Gastroesophageal sphincter (tissue), 4 donors: Measurements from ENCODE around the gene FOXD2. TPM values are rescaled to one million over a fixed set of nuclear protein-coding genes. Genes with fewer than 3 reads are reported as not detected.

Experiments used
- ATAC-seq: fragments of 150-250 bp; one replicate; pipeline ENCODE4 v1.9.1; 2016; ENCODE audit warnings: mild to moderate bottlenecking, moderate library complexity
- H3K27ac ChIP-seq, 4 donors: fragments of 200-600 bp; sonication (generic) in 3 of 4; 1 replicate in 3 of 4; 2 replicates in 1 of 4; pipeline ENCODE4 v1.5.1; 2016 to 2019
- H3K27me3 ChIP-seq: fragments of 200-600 bp; sonication (generic); one replicate; pipeline ENCODE4 v1.5.1; 2019
- H3K36me3 ChIP-seq, 2 donors: fragments of 200-600 bp; sonication (generic); one replicate each; pipeline ENCODE4 v1.5.1; 2019; ENCODE audit warnings: control low read depth in 1 of 2
- H3K4me1 ChIP-seq, 3 donors: fragments of 200-600 bp; sonication (generic); 1 replicate in 2 of 3; 2 replicates in 1 of 3; pipeline ENCODE4 v1.5.1; 2016 to 2019; ENCODE audit warnings: control low read depth in 2 of 3
- H3K4me3 ChIP-seq, 2 donors: fragments of 200-600 bp; sonication (generic); one replicate each; pipeline ENCODE4 v1.5.1; 2019; ENCODE audit warnings: mild to moderate bottlenecking in 1 of 2, moderate library complexity in 1 of 2
- H3K9me3 ChIP-seq, 3 donors: fragments of 200-600 bp; sonication (generic); one replicate each; pipeline ENCODE4 v1.5.1; 2017 to 2019; ENCODE audit warnings: control low read depth in 2 of 3
- EP300 ChIP-seq: sonication (generic); formaldehyde crosslinking; IDR thresholded peaks from one replicate; pipeline ENCODE4 v1.6.1; 2017; ENCODE audit warnings: antibody characterized with exemption, mild to moderate bottlenecking
- POLR2A ChIP-seq, 2 donors: fragments of 450-650 bp; IDR thresholded peaks; one replicate each; pipeline ENCODE4 v1.6.1; 2017; ENCODE audit warnings: antibody characterized with exemption in 2 of 2, mild to moderate bottlenecking in 2 of 2, moderate library complexity in 1 of 2
- POLR2AphosphoS5 ChIP-seq: sonication (generic); formaldehyde crosslinking; IDR thresholded peaks from one replicate; pipeline ENCODE4 v1.6.1; 2017; ENCODE audit warnings: antibody characterized with exemption
- WGBS, 2 donors: methylation state at CpG; one replicate each; pipeline ENCODE4 v1.1.5; 2018; ENCODE audit warnings: low coverage in 1 of 2; 5-methylcytosine and 5-hydroxymethylcytosine counted together
- total RNA-seq, 4 donors: library from RNA; depleted of rRNA; stranded (reverse); fragments of >200 nt; gene quantifications; one replicate each; pipeline ENCODE4 v1.1.0, GENCODE V29; 2016
- TF ChIP-seq, protein P1 (sequence below), 4 experiments: fragments of 200-600 bp in 2 of 4; fragments of 450-650 bp in 2 of 4; sonication (generic) in 1 of 4; IDR thresholded peaks; one replicate each; pipeline ENCODE4 v1.5.1; 2017 to 2019; ENCODE audit warnings: antibody characterized with exemption in 4 of 4, mild to moderate bottlenecking in 2 of 4, moderate library complexity in 2 of 4

The FOXD2 gene
- total RNA-seq, 4 donors from 2014 or later: 0.04 to 0.81 (median 0.57) TPM

DNA sequence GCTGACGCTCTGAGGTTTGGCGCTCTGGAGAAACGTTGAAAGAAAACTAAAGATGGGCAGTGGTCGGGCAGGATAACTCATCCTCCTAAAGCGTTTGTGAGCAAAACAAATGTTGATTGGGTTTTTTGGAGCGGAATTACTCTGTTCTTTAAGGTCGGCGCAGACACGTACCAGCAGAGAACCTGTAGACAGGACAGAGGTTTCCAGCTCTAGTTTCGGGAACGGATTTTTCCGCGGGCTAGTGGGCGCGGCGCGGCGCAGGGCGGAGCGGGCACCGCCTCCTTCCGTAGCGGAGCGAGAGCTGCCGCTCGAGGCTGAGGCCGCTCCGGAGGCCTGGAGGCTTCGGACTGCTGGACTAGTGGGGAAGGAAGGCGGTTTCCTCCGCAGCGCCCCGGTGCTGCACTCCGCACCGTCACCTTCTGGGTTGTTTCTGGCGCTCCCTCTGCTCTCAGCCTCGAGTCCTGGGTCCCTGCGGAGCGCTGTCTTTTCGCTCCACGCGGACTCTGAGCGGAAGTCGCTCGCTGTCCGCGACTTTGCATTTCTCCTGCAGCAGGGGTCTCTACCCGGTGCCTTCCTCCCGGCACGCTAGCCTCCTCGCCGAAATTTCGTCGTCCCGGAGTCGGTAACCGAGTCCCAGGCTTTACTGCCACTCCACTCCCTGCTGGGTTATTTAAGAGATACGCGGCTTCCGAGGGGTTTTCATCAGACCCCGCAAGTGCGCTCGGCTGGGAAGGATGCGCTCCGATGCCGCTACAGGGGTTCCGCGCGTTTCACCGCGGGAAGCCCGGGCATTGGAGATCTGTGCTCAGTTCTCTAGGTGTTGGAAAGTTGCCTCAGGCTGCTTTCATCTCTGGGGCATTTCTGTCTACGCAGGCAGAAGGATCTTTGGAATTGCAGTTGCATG, 7.0 kb downstream of the FOXD2 start:
- Histone ChIP-seq H3K27ac (no peak overlapping the region), H3K4me1 (peaks cover 0 to 26% (median 11%) of the 10 kb centered on the region in 3 donors), H3K36me3 (no peaks in the 10 kb centered on the region), H3K9me3 (peaks cover 0 to 15% (median 0%) of the 10 kb centered on the region in 3 donors), H3K27me3 (peaks cover 100% of the 10 kb centered on the region), H3K4me3 (peak overlapping the region in 1 of 2 donors; percentile 41)
- no peak for ATAC-seq
- 8 to 14% methylated on average over 5 to 6 of the region's 73 CpGs for WGBS, 2 donors
- TF ChIP-seq, protein P1, sequence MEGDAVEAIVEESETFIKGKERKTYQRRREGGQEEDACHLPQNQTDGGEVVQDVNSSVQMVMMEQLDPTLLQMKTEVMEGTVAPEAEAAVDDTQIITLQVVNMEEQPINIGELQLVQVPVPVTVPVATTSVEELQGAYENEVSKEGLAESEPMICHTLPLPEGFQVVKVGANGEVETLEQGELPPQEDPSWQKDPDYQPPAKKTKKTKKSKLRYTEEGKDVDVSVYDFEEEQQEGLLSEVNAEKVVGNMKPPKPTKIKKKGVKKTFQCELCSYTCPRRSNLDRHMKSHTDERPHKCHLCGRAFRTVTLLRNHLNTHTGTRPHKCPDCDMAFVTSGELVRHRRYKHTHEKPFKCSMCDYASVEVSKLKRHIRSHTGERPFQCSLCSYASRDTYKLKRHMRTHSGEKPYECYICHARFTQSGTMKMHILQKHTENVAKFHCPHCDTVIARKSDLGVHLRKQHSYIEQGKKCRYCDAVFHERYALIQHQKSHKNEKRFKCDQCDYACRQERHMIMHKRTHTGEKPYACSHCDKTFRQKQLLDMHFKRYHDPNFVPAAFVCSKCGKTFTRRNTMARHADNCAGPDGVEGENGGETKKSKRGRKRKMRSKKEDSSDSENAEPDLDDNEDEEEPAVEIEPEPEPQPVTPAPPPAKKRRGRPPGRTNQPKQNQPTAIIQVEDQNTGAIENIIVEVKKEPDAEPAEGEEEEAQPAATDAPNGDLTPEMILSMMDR (IDR thresholded peaks at IDR 0.05): no peak
- TF ChIP-seq EP300 (no peak), POLR2A (IDR thresholded peaks at IDR 0.05) (no peak), POLR2AphosphoS5 (no peak)

DNA sequence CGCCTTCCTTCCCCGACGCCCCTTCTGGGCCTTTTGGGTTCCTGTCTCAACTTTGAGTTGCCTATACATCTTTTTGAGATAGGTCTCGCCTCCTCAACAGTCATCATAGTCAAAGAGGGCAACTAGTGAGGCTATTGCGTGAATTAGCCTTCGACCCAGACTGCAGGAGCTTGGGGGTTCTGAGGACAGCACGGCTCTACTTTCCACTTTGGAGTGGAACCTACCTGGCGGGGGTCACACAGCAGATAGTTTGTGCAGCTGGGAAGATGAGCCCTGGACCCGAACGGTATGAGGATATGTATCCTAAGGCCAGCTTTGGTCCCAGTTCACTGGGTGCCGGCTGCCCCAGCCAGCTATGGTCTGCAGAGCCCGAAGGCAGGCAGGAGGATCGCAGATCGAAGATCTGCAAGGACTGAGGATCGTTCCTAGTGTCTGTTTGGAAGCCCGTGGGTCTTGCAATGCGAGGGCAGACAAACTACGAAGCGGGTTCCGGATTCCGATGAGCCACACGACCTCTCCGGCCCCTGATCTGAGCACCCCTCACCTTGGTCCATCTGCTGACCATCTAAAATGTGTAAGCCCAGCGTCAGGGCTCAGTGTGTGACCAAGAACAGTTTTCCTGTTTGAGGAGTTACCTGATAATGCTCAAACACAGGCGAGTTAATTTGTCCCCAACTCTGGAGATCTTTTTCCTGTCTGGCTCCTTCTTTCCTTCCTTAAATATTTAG, 8.1 kb downstream of the FOXD2 start:
- Histone ChIP-seq H3K27me3 (peaks cover 100% of the 10 kb centered on the region), H3K4me1 (peaks cover 0 to 28% (median 11%) of the 10 kb centered on the region in 3 donors), H3K9me3 (peaks cover 0 to 15% (median 0%) of the 10 kb centered on the region in 3 donors), H3K36me3 (no peaks in the 10 kb centered on the region), H3K27ac (no peak overlapping the region), H3K4me3 (no peak overlapping the region)
- TF ChIP-seq, protein P1 (IDR thresholded peaks at IDR 0.05): no peak
- TF ChIP-seq EP300 (no peak), POLR2A (IDR thresholded peaks at IDR 0.05) (no peak), POLR2AphosphoS5 (no peak)
- WGBS, 2 donors: 29 to 35% methylated on average over 5 to 10 of the region's 25 CpGs
- ATAC-seq: no peak

- no peak for TF ChIP-seq POLR2AphosphoS5
- TF ChIP-seq POLR2A (IDR thresholded peaks at IDR 0.05): no peak
- TF ChIP-seq EP300: no peak
- TF ChIP-seq, protein P1 (IDR thresholded peaks at IDR 0.05): no peak
- WGBS, 2 donors: 43% methylated on average over 1 of the region's 4 CpGs; no CpG with 5 or more reads in 1 of the 2 donors
- ATAC-seq: no peak
- Histone ChIP-seq H3K27me3 (peaks cover 96% of the 10 kb centered on the region), H3K4me1 (peaks cover 0 to 25% (median 11%) of the 10 kb centered on the region in 3 donors), H3K9me3 (peaks cover 0 to 15% (median 0%) of the 10 kb centered on the region in 3 donors), H3K36me3 (no peaks in the 10 kb centered on the region), H3K27ac (no peak overlapping the region), H3K4me3 (no peak overlapping the region)
Observed at GRCh38 chr1:47448462-47449222, 10.8 kb downstream of the FOXD2 start.

- Histone ChIP-seq H3K27me3 (peaks cover 96% of the 10 kb centered on the region), H3K36me3 (no peaks in the 10 kb centered on the region), H3K4me1 (peaks cover 0 to 12% (median 1%) of the 10 kb centered on the region in 3 donors), H3K27ac (no peak overlapping the region), H3K4me3 (no peak overlapping the region), H3K9me3 (peaks cover 0 to 2% (median 0%) of the 10 kb centered on the region in 3 donors)
- TF ChIP-seq, protein P1 (IDR thresholded peaks at IDR 0.05): peak in 2 of 4 experiments; percentile 28 to 61
- no peak for TF ChIP-seq EP300
- 3 to 10% methylated on average over 5 to 7 of the region's 36 CpGs for WGBS, 2 donors
- ATAC-seq: peak; percentile 43
Observed at GRCh38 chr1:47449822-47450552, 12.1 kb downstream of the FOXD2 start.
